Osteocyte (in vitro differentiated cells): ENCODE data around the gene RABL6. TPM values are rescaled to one million over a fixed set of nuclear protein-coding genes. Genes with fewer than 3 reads are reported as not detected.

Experiments used
- DNase-seq: peaks from one replicate; pipeline ENCODE4 v3.0.0; 2021; ENCODE audit warnings: mixed read lengths; ENCODE audit not compliant: unreplicated experiment; ENCODE audit errors: extremely low spot score
- H3K27ac Mint-ChIP-seq: one replicate; pipeline ENCODE4 v1.8.0; 2021; ENCODE audit warnings: mild to moderate bottlenecking, mixed read lengths; ENCODE audit not compliant: unreplicated experiment
- H3K27me3 Mint-ChIP-seq: one replicate; pipeline ENCODE4 v1.8.0; 2021; ENCODE audit warnings: mixed read lengths; ENCODE audit not compliant: unreplicated experiment
- H3K36me3 Mint-ChIP-seq: one replicate; pipeline ENCODE4 v1.8.0; 2021; ENCODE audit warnings: mixed read lengths; ENCODE audit not compliant: unreplicated experiment
- H3K4me1 Mint-ChIP-seq: one replicate; pipeline ENCODE4 v1.8.0; 2021; ENCODE audit warnings: mixed read lengths; ENCODE audit not compliant: unreplicated experiment
- H3K4me3 Mint-ChIP-seq: one replicate; pipeline ENCODE4 v1.8.0; 2021; ENCODE audit warnings: mild to moderate bottlenecking, moderate library complexity, mixed read lengths; ENCODE audit not compliant: unreplicated experiment
- H3K9me3 Mint-ChIP-seq: one replicate; pipeline ENCODE4 v1.8.0; 2021; ENCODE audit warnings: mixed read lengths; ENCODE audit not compliant: unreplicated experiment
- total RNA-seq: library from RNA; stranded (reverse); gene quantifications from 2 replicates; pipeline ENCODE4 v1.2.1, GENCODE V29; 2021
- TF ChIP-seq, protein P1 (sequence below): fragments of 200-600 bp; sonication (generic); IDR thresholded peaks from 2 replicates; pipeline ENCODE4 v1.5.0; 2021; ENCODE audit warnings: antibody characterized with exemption, mild to moderate bottlenecking, moderate library complexity

Gene RABL6
- total RNA-seq, 1 donor from 2014 or later: 84.7 TPM

DNA sequence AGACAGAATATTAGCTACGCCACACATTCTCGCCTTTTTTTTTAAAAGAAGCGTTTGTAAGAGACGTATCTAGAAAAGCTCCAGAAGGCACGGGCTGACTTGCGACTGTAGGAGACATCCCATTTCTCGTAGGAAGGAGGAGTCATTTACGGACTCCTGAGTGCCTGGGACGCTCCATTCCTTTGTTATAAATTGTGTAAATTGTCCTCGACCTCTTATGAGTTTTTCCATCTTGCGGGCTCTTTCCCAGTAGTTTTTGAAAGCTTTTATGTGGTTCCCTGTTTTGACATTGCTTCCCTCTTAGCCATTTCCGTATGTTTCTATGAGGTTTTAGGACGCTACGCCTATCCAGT, 1.0 kb downstream of the RABL6 start:
- DNase-seq: no peak
- peak overlapping the region; percentile 59 for H3K27ac Mint-ChIP-seq
- peaks cover 11% of the 10 kb centered on the region for H3K36me3 Mint-ChIP-seq
- peak overlapping the region; percentile 72 for H3K4me3 Mint-ChIP-seq
- TF ChIP-seq, protein P1, sequence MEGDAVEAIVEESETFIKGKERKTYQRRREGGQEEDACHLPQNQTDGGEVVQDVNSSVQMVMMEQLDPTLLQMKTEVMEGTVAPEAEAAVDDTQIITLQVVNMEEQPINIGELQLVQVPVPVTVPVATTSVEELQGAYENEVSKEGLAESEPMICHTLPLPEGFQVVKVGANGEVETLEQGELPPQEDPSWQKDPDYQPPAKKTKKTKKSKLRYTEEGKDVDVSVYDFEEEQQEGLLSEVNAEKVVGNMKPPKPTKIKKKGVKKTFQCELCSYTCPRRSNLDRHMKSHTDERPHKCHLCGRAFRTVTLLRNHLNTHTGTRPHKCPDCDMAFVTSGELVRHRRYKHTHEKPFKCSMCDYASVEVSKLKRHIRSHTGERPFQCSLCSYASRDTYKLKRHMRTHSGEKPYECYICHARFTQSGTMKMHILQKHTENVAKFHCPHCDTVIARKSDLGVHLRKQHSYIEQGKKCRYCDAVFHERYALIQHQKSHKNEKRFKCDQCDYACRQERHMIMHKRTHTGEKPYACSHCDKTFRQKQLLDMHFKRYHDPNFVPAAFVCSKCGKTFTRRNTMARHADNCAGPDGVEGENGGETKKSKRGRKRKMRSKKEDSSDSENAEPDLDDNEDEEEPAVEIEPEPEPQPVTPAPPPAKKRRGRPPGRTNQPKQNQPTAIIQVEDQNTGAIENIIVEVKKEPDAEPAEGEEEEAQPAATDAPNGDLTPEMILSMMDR: no peak
- no peaks in the 10 kb centered on the region for H3K27me3 Mint-ChIP-seq
- H3K4me1 Mint-ChIP-seq: peaks cover 28% of the 10 kb centered on the region
- no peaks in the 10 kb centered on the region for H3K9me3 Mint-ChIP-seq

DNA sequence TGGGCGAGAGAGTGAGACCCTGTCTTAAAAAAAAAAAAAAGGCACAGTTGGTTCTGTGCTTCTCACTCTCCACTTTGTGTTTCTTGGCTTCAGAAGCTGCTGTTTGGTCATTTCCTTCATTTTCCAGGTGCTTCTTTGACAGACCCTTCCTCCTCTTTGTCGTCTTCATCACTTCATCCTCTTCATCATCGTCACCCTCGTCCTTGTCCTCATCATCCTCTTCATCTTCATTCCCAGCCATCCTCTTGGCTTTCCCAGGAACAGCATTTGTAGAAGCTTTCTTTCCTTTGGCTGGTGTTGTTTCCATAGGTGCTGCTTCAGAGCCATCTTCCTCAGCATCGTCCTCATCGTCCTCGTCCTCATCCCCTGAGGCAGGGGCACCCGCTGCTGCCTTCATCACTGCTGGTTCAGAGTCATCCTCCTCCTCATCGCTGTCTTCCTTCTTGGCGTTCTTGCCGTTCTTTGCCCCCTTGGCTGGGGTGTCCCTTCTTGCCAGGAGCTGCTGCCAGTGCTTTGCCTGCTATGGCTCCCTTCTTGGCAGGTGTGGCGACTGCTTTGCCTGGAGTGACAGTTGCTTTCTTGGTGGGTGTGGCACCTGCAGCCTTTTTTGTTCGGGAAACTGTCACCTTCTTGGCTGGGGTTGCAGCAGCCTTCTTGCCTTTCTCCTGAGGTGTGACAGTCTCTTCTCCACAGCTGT, 7.1 kb downstream of the RABL6 start:
- Mint-ChIP-seq H3K27ac (no peak overlapping the region), H3K9me3 (no peaks in the 10 kb centered on the region), H3K27me3 (no peaks in the 10 kb centered on the region), H3K36me3 (peaks cover 14% of the 10 kb centered on the region), H3K4me1 (peaks cover 9% of the 10 kb centered on the region), H3K4me3 (no peak overlapping the region)
- TF ChIP-seq, protein P1: no peak
- DNase-seq: no peak

DNA sequence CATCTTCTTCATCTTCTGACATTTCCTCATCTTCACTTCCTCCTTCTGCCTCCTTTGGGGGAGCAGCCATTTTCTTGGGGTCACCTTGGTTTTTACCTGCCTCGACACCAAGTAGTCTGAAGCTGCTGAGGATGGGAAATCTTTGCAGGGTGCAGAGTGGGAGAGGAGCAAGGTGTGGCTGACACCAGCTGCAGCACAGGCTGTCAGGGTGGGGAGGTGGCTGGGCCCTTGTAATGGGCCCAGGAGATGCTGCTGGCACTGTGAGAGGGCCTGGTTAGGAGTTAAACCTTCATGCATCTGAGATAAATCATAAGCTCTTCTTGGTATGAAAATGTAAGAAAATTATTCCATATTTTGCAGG, 7.7 kb downstream of the RABL6 start:
- Mint-ChIP-seq H3K36me3 (peaks cover 14% of the 10 kb centered on the region), H3K27ac (no peak overlapping the region), H3K4me1 (peaks cover 6% of the 10 kb centered on the region), H3K4me3 (no peak overlapping the region), H3K9me3 (no peaks in the 10 kb centered on the region), H3K27me3 (no peaks in the 10 kb centered on the region)
- no peak for DNase-seq
- TF ChIP-seq, protein P1: no peak

DNA sequence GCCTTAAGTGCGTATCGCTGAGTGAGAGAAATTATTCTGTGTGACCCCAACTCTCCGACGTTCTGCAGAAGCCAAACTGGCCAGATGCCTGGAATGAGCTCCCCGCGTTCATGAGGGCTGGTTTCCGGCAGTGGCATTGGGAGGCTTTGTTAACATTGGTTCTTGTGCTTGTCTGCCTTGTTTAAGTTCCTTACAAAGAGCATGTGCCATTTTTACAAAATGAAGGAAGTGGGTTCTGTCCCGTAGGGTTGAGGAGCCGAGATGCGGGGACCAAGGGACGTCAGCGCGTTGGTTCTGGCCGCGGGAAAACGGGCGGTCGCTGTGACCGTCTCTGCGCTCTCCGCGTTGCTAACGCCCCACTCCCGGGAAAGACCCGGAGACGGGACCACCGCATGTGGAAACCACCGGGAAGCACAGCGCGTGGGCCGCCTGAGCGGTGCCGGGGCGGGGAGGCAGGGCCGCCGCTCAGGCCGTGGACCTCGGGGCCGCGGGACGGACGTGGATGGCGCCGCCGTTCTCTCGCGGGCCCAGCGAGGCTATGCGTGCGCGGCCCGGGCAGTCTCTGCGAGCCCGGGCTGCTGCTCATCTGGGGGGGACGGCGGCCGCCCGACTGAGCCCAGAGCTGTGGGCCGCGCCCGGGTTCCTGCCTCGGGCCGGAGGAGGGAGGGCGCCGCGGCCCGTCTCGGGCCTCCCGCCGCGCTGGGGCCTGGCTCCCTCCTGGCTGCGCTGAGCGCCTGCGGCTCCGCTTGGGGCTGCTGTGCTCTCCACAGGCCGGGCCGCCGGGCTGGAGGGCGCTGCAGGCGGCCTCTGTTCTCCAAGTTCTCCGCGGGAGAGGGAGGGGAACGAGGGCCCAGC, 13.4 kb downstream of the RABL6 start:
- Mint-ChIP-seq H3K27me3 (no peaks in the 10 kb centered on the region), H3K9me3 (no peaks in the 10 kb centered on the region), H3K36me3 (no peaks in the 10 kb centered on the region), H3K4me3 (no peak overlapping the region), H3K27ac (no peak overlapping the region), H3K4me1 (peaks cover 6% of the 10 kb centered on the region)
- TF ChIP-seq, protein P1: no peak
- DNase-seq: no peak

DNA sequence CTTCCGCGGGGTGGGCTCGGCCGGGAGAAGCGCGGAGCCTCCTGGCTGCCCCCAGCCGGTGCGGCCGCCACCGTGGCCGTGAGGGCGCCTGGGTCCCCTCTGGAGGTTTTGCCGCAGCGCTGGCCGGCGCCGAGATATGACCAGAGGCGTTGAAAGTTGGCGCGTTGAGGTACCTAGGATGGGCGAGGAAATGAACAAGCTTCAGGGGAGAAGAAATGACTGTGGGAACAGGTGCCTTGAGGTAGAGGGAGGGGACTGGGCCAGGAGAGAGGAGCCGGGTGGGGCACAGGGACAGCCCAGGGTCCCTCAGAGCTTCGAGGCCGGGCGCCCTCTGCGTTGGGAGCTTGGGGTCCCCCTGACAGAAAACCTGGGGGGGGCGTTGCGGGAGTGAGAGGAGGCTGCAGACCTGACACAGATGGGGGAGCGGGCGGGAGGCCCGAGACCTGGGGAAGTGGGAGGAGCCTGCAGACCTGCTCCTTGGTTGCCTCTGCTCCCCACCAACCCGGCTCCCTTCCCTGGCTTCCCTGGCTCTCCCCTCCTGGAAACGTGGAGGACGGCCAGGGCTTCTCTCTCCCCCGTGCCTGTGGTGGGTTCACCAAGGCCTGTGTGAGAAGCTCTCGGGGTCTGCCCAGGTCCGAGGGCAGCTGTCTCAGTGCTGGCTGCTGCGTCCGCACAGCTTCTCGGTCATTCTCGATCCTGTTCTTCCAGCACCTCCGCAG, 14.2 kb downstream of the RABL6 start:
- Mint-ChIP-seq H3K36me3 (no peaks in the 10 kb centered on the region), H3K4me3 (no peak overlapping the region), H3K4me1 (peaks cover 5% of the 10 kb centered on the region), H3K27me3 (no peaks in the 10 kb centered on the region), H3K9me3 (no peaks in the 10 kb centered on the region), H3K27ac (no peak overlapping the region)
- TF ChIP-seq, protein P1: no peak
- DNase-seq: no peak
